Measurements from ENCODE around the gene FAM229B.
A peak's percentile ranks its signal among the peaks of the same experiment; 100 is the strongest.
"Not testable (repeated sequence)": the region's sequence is repeated elsewhere in the genome, so short reads cannot be mapped to it uniquely, and the experiment has no call there.

FAM229B gene

DNA sequence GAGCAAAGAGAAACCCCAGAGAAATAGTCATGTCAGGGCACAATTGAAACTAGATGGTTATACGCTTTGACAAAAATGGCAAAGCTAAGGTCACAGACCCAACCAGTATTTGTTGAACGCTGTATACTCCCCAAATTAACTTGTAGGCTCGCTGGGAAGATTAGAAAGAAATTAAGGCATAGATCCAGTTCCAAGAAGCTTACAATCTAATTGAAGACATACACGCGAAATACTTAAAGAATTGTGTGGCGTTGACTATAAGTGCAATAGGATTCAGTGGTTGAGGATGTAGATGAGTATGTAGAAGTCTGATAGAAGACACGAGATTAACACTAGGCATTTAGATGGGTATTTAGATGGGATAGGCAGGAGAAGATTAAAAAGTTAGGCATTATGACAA, 525 bp downstream of the FAM229B start:
- Histone ChIP-seq H3K9me3 (ENCODE audit: severe bottlenecking) (no peaks in the 10 kb centered on the region), H3K27ac (ENCODE audit: poor library complexity, severe bottlenecking) (no peak overlapping the region), H3K36me3 (ENCODE audit: low read depth) (peaks cover 30% of the 10 kb centered on the region), H3K4me3 (ENCODE audit: severe bottlenecking) (peak overlapping the region; percentile 63), H3K27me3 (ENCODE audit: insufficient read depth, poor library complexity, severe bottlenecking) (no peaks in the 10 kb centered on the region), H3K4me1 (ENCODE audit: insufficient read depth, poor library complexity, severe bottlenecking) (peaks cover 6% of the 10 kb centered on the region)
- no peak for DNase-seq (ENCODE audit: low spot score)
- ATAC-seq (ENCODE audit: low read depth), result no peak
- TF ChIP-seq, protein P1, sequence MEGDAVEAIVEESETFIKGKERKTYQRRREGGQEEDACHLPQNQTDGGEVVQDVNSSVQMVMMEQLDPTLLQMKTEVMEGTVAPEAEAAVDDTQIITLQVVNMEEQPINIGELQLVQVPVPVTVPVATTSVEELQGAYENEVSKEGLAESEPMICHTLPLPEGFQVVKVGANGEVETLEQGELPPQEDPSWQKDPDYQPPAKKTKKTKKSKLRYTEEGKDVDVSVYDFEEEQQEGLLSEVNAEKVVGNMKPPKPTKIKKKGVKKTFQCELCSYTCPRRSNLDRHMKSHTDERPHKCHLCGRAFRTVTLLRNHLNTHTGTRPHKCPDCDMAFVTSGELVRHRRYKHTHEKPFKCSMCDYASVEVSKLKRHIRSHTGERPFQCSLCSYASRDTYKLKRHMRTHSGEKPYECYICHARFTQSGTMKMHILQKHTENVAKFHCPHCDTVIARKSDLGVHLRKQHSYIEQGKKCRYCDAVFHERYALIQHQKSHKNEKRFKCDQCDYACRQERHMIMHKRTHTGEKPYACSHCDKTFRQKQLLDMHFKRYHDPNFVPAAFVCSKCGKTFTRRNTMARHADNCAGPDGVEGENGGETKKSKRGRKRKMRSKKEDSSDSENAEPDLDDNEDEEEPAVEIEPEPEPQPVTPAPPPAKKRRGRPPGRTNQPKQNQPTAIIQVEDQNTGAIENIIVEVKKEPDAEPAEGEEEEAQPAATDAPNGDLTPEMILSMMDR (IDR thresholded peaks at IDR 0.05; ENCODE audit: poor library complexity, severe bottlenecking), result no peak

DNA sequence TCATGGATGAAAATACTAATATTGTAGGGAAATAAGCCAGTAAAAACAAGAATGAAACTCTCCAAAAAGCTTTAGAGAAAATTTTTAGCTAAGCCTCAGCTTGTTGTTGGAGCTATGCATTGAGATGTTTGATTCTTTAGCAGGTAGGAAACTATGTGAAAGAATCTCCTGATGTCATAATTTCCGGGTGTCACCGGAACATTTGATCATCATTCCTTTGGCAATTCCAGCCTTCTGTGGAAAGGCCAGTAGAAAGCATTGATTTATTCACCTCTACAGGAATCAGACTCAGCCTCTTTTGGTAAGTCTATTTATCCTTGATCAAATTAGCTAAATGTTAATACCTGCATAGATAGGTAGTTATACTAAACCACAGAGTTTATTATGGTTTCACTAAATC, 9.5 kb downstream of the FAM229B start:
- H3K9me3 ChIP-seq (ENCODE audit: severe bottlenecking), result no peaks in the 10 kb centered on the region
- peaks cover 11% of the 10 kb centered on the region; the same call in 1 of the 2 replicates for H3K36me3 ChIP-seq (ENCODE audit: low read depth)
- TF ChIP-seq, protein P1 (IDR thresholded peaks at IDR 0.05; ENCODE audit: poor library complexity, severe bottlenecking), result no peak
- H3K4me1 ChIP-seq (ENCODE audit: insufficient read depth, poor library complexity, severe bottlenecking), result no peaks in the 10 kb centered on the region
- H3K27me3 ChIP-seq (ENCODE audit: insufficient read depth, poor library complexity, severe bottlenecking), result no peaks in the 10 kb centered on the region
- no peak for ATAC-seq (ENCODE audit: low read depth)
- H3K27ac ChIP-seq (ENCODE audit: poor library complexity, severe bottlenecking), result no peak overlapping the region
- H3K4me3 ChIP-seq (ENCODE audit: severe bottlenecking), result no peak overlapping the region
- DNase-seq (ENCODE audit: low spot score), result no peak

DNA sequence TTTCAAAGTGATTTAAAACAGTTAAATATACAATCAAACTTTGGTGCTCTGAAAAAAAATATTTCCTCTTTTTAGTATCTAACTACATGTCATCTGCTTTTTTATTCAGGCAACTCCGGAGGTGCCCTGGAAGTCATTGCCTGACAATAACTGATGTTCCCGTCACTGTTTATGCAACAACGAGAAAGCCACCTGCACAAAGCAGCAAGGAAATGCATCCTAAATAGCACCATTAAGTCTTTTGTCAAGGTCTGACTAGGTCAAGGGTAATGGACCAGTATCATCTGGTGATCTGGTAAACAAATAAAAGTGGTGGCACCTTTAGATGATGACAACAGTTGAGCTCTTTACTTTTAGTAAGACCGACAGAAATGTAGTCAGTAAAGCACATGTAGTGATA, 13.2 kb downstream of the FAM229B start:
- no peak overlapping the region for H3K27ac ChIP-seq (ENCODE audit: poor library complexity, severe bottlenecking)
- peaks cover 11% of the 10 kb centered on the region; the same call in 1 of the 2 replicates for H3K36me3 ChIP-seq (ENCODE audit: low read depth)
- H3K4me3 ChIP-seq (ENCODE audit: severe bottlenecking), result no peak overlapping the region
- H3K9me3 ChIP-seq (ENCODE audit: severe bottlenecking), result no peaks in the 10 kb centered on the region
- no peaks in the 10 kb centered on the region for H3K27me3 ChIP-seq (ENCODE audit: insufficient read depth, poor library complexity, severe bottlenecking)
- ATAC-seq (ENCODE audit: low read depth), result no peak
- TF ChIP-seq, protein P1 (IDR thresholded peaks at IDR 0.05; ENCODE audit: poor library complexity, severe bottlenecking), result no peak
- no peaks in the 10 kb centered on the region for H3K4me1 ChIP-seq (ENCODE audit: insufficient read depth, poor library complexity, severe bottlenecking)
- no peak for DNase-seq (ENCODE audit: low spot score)

DNA sequence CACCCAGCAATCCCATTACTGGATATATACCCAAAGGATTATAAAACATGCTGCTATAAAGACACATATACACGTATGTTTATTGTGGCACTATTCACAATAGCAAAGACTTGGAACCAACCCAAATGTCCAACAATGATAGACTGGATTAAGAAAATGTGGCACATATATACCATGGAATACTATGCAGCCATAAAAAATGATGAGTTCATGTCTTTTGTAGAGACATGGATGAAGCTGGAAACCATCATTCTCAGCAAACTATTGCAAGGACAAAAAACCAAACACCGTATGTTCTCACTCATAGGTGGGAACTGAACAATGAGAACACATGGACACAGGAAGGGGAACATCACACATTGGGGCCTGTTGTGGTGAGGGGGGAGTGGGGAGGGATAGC, 18.6 kb downstream of the FAM229B start:
- not testable (repeated sequence) for H3K36me3 ChIP-seq (ENCODE audit: low read depth); H3K4me1 ChIP-seq (ENCODE audit: insufficient read depth, poor library complexity, severe bottlenecking); H3K27ac ChIP-seq (ENCODE audit: poor library complexity, severe bottlenecking)

DNA sequence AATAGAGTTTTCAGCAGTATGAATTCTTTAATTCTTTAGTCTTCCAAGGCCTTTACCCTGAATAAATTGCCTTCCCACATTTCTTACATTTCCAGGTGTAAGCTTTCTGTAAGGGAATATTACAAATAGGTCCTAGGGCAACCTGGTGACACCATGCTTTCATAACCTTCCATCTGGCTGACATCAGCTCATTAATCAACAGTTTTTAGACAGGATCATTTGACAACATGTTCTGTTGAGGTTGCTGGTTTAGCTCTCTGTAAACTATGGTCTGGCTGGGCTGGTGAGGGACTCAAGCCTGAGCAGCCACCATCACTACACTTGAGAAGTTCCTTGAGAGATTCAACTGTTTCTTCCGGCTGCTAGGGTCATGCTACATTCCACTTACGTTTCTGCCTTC, 19.2 kb downstream of the FAM229B start:
- H3K4me1 ChIP-seq (ENCODE audit: insufficient read depth, poor library complexity, severe bottlenecking), result no peaks in the 10 kb centered on the region
- no peaks in the 10 kb centered on the region; the same call in 1 of the 2 replicates for H3K36me3 ChIP-seq (ENCODE audit: low read depth)
- DNase-seq (ENCODE audit: low spot score) (no peak), ATAC-seq (ENCODE audit: low read depth) (no peak)
- no peak overlapping the region for H3K27ac ChIP-seq (ENCODE audit: poor library complexity, severe bottlenecking)
- no peak overlapping the region for H3K4me3 ChIP-seq (ENCODE audit: severe bottlenecking)
- TF ChIP-seq, protein P1 (IDR thresholded peaks at IDR 0.05; ENCODE audit: poor library complexity, severe bottlenecking), result no peak
- H3K27me3 ChIP-seq (ENCODE audit: insufficient read depth, poor library complexity, severe bottlenecking), result no peaks in the 10 kb centered on the region
- no peaks in the 10 kb centered on the region for H3K9me3 ChIP-seq (ENCODE audit: severe bottlenecking)

More for the DNA sequence above, 18.6 kb downstream of the FAM229B start:
- H3K9me3 ChIP-seq (ENCODE audit: severe bottlenecking); H3K27me3 ChIP-seq (ENCODE audit: insufficient read depth, poor library complexity, severe bottlenecking); ATAC-seq (ENCODE audit: low read depth); DNase-seq (ENCODE audit: low spot score); H3K4me3 ChIP-seq (ENCODE audit: severe bottlenecking): not testable (repeated sequence)
